Measurements from ENCODE around the gene INAFM2.

INAFM2 gene

DNA sequence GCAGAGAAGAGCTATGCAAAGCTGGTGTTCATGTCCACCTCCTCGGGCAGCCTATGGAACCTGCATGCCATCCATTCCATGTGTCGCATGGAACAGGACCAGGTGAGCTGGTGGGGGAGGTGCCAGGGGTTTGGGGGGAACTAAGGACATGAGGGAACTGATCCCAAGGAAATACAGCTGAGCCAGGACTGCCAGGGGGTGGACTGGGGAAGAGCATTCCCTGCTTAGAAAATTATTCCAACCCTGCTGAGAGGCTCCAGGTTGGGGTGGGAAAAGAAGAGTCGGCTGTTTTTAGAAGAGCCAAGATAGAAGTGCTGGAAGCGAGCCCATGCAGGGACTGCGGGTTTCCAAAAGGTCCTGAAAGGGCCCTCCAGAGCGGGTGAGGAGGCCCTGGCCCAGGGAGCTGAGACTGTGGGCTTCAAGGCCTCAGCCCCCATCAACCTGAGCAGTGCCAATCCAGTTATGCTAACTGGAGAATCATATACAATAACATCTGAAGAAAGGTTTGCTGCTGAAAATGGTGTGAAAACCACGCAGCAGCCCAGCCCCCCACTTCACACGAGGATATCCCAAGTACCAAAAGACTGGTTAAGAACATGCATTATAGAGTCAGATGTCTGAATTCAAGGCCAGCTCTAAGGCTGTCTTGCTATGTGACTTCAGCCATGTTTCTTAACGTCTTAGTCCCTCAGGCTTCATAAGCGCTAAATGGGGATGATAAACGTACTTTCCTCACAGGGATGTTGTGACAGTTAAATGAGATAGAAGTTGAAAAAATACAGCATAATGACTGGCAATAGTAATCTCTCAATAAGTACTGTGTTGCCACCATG lies 42.3 kb downstream of the INAFM2 start:
- DNase-seq = no peak

DNA sequence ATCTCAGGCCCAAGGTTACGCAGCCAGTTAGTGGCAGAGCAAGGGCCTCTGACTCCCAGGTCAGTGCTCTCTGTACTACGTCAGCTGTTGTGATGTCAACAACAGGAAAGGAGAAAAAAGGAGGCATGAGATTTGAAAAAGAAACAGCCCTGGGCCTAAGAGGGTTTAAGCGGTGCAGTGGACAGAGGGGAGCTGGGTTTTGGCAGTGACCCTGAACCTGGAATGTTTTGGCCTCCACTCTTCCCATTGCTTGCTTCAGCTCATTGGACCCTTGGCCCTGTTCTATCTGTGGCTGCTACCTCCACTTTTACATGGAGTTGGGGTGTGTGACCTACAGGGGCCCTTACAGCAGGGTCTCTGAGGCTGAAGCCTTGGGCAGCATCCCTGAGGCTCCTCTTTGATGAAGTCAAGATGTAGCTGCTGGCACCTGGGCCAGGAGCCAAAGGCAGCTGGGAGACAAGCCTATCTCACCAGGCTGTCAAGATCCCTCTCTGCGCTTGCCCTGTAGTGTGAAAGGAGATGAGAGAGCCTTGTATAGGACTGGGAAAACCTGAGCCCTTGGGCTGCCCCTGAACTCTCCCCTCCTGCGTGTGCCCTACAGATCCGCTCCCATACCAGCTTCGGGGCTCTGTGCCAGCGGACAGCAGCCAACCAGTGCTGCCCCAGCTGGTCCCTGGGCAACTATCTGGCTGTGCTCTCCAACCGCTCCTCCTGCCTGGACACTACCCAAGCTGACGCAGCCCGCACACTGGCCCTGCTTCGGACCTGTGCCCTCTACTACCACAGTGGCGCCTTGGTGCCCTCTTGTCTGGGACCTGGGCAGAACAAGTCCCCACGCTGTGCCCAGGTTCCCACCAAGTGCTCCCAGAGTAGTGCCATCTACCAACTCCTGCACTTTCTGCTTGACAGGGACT lies 43.2 kb downstream of the INAFM2 start:
- no peak for DNase-seq

DNA sequence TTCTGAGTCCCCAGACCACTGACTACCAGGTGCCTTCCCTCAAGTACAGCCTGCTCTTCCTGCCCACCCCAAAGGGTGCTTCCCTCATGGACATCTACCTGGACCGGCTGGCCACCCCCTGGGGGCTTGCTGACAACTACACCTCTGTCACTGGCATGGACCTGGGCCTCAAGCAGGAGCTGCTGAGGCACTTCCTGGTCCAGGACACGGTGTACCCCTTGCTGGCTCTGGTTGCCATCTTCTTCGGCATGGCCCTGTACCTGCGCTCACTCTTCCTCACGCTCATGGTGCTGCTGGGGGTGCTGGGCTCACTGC lies 43.8 kb downstream of the INAFM2 start:
- no peak for DNase-seq

DNA sequence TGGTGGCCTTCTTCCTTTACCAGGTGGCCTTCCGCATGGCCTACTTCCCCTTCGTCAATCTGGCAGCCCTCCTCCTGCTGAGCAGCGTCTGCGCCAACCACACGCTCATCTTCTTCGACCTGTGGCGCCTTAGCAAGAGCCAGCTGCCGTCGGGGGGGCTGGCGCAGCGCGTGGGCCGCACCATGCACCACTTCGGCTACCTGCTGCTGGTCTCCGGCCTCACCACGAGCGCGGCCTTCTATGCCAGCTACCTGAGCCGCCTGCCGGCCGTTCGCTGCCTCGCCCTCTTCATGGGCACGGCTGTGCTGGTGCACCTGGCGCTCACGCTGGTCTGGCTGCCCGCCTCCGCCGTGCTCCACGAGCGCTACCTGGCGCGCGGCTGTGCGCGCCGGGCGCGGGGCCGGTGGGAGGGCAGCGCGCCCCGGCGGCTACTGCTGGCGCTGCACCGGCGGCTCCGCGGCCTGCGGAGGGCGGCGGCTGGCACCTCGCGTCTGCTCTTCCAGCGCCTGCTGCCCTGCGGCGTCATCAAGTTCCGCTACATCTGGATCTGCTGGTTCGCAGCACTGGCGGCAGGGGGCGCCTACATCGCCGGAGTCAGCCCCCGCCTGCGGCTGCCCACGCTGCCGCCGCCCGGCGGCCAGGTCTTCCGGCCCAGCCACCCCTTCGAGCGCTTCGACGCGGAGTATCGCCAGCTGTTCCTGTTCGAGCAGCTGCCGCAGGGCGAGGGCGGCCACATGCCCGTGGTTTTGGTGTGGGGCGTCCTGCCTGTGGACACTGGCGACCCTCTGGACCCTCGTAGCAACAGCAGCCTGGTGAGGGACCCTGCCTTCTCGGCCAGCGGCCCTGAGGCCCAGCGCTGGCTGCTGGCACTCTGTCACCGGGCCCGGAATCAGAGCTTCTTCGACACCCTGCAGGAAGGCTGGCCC lies 44.5 kb downstream of the INAFM2 start:
- DNase-seq = peak; percentile 50

DNA sequence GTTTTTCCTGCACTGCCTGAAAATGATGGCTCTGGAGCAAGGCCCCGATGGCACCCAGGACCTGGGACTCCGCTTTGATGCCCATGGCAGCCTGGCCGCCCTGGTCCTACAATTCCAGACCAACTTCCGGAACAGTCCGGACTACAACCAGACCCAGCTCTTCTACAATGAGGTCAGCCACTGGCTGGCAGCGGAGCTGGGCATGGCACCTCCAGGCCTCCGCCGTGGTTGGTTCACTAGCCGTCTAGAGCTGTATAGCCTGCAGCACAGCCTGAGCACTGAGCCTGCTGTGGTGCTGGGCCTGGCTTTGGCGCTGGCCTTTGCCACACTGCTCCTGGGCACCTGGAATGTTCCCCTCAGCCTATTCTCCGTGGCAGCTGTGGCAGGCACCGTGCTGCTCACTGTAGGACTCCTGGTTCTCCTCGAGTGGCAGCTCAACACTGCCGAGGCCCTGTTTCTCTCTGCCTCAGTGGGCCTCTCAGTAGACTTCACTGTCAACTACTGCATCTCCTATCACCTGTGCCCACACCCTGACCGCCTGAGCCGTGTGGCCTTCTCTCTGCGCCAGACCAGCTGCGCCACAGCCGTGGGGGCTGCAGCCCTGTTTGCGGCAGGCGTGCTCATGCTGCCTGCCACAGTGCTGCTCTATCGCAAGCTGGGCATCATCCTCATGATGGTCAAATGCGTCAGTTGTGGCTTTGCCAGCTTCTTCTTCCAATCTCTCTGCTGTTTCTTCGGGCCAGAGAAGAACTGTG lies 45.4 kb downstream of the INAFM2 start:
- DNase-seq = no peak

DNA sequence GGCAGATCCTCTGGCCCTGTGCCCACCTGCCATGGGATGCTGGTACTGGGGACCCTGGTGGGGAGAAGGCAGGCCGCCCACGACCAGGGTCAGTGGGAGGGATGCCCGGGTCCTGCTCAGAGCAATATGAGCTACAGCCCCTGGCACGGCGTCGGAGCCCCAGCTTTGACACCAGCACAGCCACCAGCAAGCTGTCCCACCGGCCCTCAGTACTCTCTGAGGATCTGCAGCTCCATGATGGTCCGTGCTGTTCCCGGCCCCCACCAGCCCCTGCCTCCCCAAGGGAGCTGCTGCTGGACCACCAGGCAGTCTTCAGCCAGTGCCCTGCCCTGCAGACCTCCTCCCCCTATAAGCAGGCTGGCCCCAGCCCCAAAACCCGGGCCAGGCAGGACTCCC lies 46.0 kb downstream of the INAFM2 start:
- DNase-seq = no peak

DNA sequence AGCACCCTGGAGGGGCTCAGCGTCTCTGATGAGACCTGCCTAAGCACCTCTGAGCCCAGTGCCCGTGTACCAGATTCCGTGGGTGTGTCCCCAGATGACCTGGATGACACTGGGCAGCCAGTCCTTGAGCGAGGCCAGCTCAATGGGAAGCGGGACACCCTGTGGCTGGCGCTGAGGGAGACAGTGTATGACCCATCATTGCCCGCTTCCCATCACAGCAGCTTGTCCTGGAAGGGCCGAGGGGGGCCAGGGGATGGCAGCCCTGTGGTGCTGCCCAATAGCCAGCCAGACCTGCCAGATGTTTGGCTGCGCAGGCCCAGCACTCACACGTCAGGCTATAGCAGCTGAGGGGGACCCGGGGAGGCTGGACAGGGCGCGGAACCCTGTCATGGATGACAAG lies 46.5 kb downstream of the INAFM2 start:
- DNase-seq = no peak

DNA sequence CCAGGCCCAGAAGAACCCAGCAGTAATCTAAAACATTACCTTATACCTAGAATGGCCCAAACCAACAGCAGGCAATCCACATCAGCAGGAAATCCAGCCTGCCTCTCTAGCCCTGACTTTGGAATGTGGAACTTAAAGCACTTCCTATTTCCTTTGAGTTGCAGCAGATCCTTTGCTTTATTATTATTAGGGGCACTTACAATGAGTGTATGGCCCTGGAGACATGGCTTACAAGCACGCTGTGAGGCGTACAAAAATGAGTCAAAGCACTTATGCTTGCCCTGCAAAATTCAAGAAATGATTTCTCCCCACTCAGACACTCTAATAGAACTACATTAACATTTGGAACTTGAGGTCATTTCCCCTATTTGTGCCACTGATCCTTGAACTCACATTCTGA lies 49.5 kb downstream of the INAFM2 start:
- DNase-seq = no peak

All from NCI-H1048 (cell line).